ENCODE data around the gene MYO1C.
"Not testable (repeated sequence)": the region's sequence is repeated elsewhere in the genome, so short reads cannot be mapped to it uniquely, and the experiment has no call there.

- not testable (repeated sequence) for TF ChIP-seq CEBPB (IDR thresholded peaks at IDR 0.05; ENCODE audit: low read depth, low read length); CREB1 (IDR thresholded peaks at IDR 0.05); MAX (IDR thresholded peaks at IDR 0.05); JUN (IDR thresholded peaks at IDR 0.05; ENCODE audit: low read depth, low read length); CTBP2 (IDR thresholded peaks at IDR 0.05; ENCODE audit: borderline replicate concordance, insufficient read depth, insufficient read length, low read length); EP300 (IDR thresholded peaks at IDR 0.05; ENCODE audit: borderline replicate concordance in 1 of 2, low read depth in 2 of 2, low read length in 2 of 2); POLR2A (IDR thresholded peaks at IDR 0.05; ENCODE audit: control extremely low read depth in 1 of 2, low read depth in 2 of 2, low read length in 2 of 2); CTCF (IDR thresholded peaks at IDR 0.05; ENCODE audit: control extremely low read depth in 1 of 3, insufficient read depth in 1 of 3, low read depth in 1 of 3, low read length in 3 of 3); EGR1 (IDR thresholded peaks at IDR 0.05; ENCODE audit: borderline replicate concordance, low read depth, low read length); GTF2F1 (IDR thresholded peaks at IDR 0.05; ENCODE audit: borderline replicate concordance, low read depth, low read length); RAD21 (IDR thresholded peaks at IDR 0.05 in 1 of 2, conservative IDR thresholded peaks at IDR 0.05 in 1 of 2; ENCODE audit: low read depth in 2 of 2, low read length in 2 of 2); POLR2AphosphoS5 (IDR thresholded peaks at IDR 0.05; ENCODE audit: low read depth, low read length); BCL11A (IDR thresholded peaks at IDR 0.05; ENCODE audit: low read depth in 2 of 2, low read length in 2 of 2)
Measured at GRCh38 chr17:1508709-1509108, 16.2 kb upstream of the MYO1C start.
